Calu3 (cell line): ENCODE results near the gene ZNF766. TPM values are rescaled to one million over a fixed set of nuclear protein-coding genes. Genes with fewer than 3 reads are reported as not detected.
"Not testable (repeated sequence)": the region's sequence is repeated elsewhere in the genome, so short reads cannot be mapped to it uniquely, and the experiment has no call there.

Experiments used
- BruUV-seq: library from RNA; stranded (reverse); fragments of 400-500 nt; replicated peaks from 2 replicates; lab custom pipeline; 2021; lab: Mats Ljungman, UMichigan
- CTCF ChIA-PET: fragments of 300-600 bp; sonication (Branson Sonifier 250); formaldehyde crosslinking; loops from one replicate; lab custom pipeline; 2022; ENCODE audit warnings: antibody characterized with exemption; lab: Charles Lee
- DNase-seq: peaks from one replicate; pipeline ENCODE4 v3.0.0; 2022
- H3K27ac Mint-ChIP-seq: one replicate; pipeline ENCODE4 v1.8.0; 2022; ENCODE audit warnings: mixed read lengths; ENCODE audit not compliant: unreplicated experiment
- H3K27me3 Mint-ChIP-seq: one replicate; pipeline ENCODE4 v1.8.0; 2022; ENCODE audit warnings: mixed read lengths; ENCODE audit not compliant: unreplicated experiment
- H3K36me3 Mint-ChIP-seq: one replicate; pipeline ENCODE4 v1.8.0; 2022; ENCODE audit warnings: mild to moderate bottlenecking, moderate library complexity, mixed read lengths; ENCODE audit not compliant: insufficient read depth, unreplicated experiment
- H3K4me1 Mint-ChIP-seq: one replicate; pipeline ENCODE4 v1.8.0; 2022; ENCODE audit warnings: mild to moderate bottlenecking, low read depth, mixed read lengths; ENCODE audit not compliant: unreplicated experiment
- H3K4me3 Mint-ChIP-seq: one replicate; pipeline ENCODE4 v1.8.0; 2022; ENCODE audit warnings: mild to moderate bottlenecking, low read depth, moderate library complexity, mixed read lengths; ENCODE audit not compliant: unreplicated experiment
- H3K9me3 Mint-ChIP-seq: one replicate; pipeline ENCODE4 v1.8.0; 2022; ENCODE audit warnings: low read depth, mixed read lengths; ENCODE audit not compliant: unreplicated experiment
- CTCF ChIP-seq: fragments of 200-600 bp; IDR thresholded peaks from one replicate; pipeline ENCODE4 v1.8.0; 2022; ENCODE audit warnings: antibody characterized with exemption; ENCODE audit not compliant: unreplicated experiment
- intact Hi-C: fragments of 100-400 bp; cut with micrococcal nuclease; formaldehyde crosslinking; loops from one replicate; pipeline ENCODE4 v1.10.0; 2022; ENCODE audit not compliant: unreplicated experiment
- total RNA-seq: library from RNA; stranded (reverse); gene quantifications from 2 replicates; pipeline ENCODE4 v1.2.3, GENCODE V29; 2022

Gene ZNF766
- total RNA-seq, 1 experiment from 2014 or later = 26.6 TPM

GRCh38 chr19:52275988-52276387, 6.6 kb downstream of the ZNF766 start:
- Mint-ChIP-seq H3K27ac (no peak overlapping the region), H3K4me3 (no peak overlapping the region), H3K4me1 (no peaks in the 10 kb centered on the region), H3K36me3 (peaks cover 45% of the 10 kb centered on the region), H3K9me3 (peaks cover 31% of the 10 kb centered on the region), H3K27me3 (no peaks in the 10 kb centered on the region)
- no peak for DNase-seq
- no TSS peak for BruUV-seq
- CTCF ChIA-PET = no interaction called here
- TF ChIP-seq CTCF = no peak
- intact Hi-C loops = no loop called here

GRCh38 chr19:52277471-52277870, 8.1 kb downstream of the ZNF766 start:
- H3K27ac Mint-ChIP-seq = no peak overlapping the region
- intact Hi-C loops = no loop called here
- CTCF ChIA-PET = no interaction called here
- H3K4me1 Mint-ChIP-seq = no peaks in the 10 kb centered on the region
- TF ChIP-seq CTCF = no peak
- H3K36me3 Mint-ChIP-seq = peaks cover 49% of the 10 kb centered on the region
- DNase-seq = no peak
- H3K4me3 Mint-ChIP-seq = no peak overlapping the region
- BruUV-seq = no TSS peak
- peaks cover 27% of the 10 kb centered on the region for H3K9me3 Mint-ChIP-seq
- no peaks in the 10 kb centered on the region for H3K27me3 Mint-ChIP-seq

GRCh38 chr19:52286256-52286655, 16.9 kb downstream of the ZNF766 start:
- H3K9me3 Mint-ChIP-seq = peaks cover 15% of the 10 kb centered on the region
- no peak for TF ChIP-seq CTCF
- H3K27me3 Mint-ChIP-seq = no peaks in the 10 kb centered on the region
- no peak overlapping the region for H3K27ac Mint-ChIP-seq
- peaks cover 75% of the 10 kb centered on the region for H3K36me3 Mint-ChIP-seq
- no peak for DNase-seq
- intact Hi-C loops = no loop called here
- no TSS peak for BruUV-seq
- H3K4me3 Mint-ChIP-seq = no peak overlapping the region
- CTCF ChIA-PET = interaction anchor here (0.7 kb wide), 2 partner anchors 557 to 971 kb away, joined by 3 to 5 read pairs; no protein-coding TSS in a partner anchor
- H3K4me1 Mint-ChIP-seq = no peaks in the 10 kb centered on the region

GRCh38 chr19:52291781-52292180, 22.4 kb downstream of the ZNF766 start:
- Mint-ChIP-seq H3K4me1 (no peaks in the 10 kb centered on the region), H3K4me3 (no peak overlapping the region), H3K27ac (no peak overlapping the region), H3K27me3 (no peaks in the 10 kb centered on the region), H3K9me3 (peaks cover 16% of the 10 kb centered on the region), H3K36me3 (peaks cover 38% of the 10 kb centered on the region)
- no peak for DNase-seq
- intact Hi-C loops = no loop called here
- CTCF ChIA-PET = no interaction called here
- BruUV-seq = no TSS peak
- no peak for TF ChIP-seq CTCF

GRCh38 chr19:52292946-52293345, 23.6 kb downstream of the ZNF766 start:
- H3K4me1 Mint-ChIP-seq, DNase-seq, H3K27me3 Mint-ChIP-seq, H3K4me3 Mint-ChIP-seq, BruUV-seq, H3K27ac Mint-ChIP-seq, intact Hi-C loops, CTCF ChIA-PET: not testable (repeated sequence)
- peaks cover 20% of the 10 kb centered on the region for H3K9me3 Mint-ChIP-seq
- H3K36me3 Mint-ChIP-seq = peaks cover 31% of the 10 kb centered on the region
